GM19438 (cell line): Measurements from ENCODE around the gene SAP30BP.
"Not testable (repeated sequence)": the region's sequence is repeated elsewhere in the genome, so short reads cannot be mapped to it uniquely, and the experiment has no call there.

Experiments
- ATAC-seq: cut with Tn5 transposase; IDR thresholded peaks from one replicate; pipeline ENCODE4 v1.9.1; 2021; ENCODE audit warnings: low read depth; ENCODE audit not compliant: unreplicated experiment

SAP30BP gene

DNA sequence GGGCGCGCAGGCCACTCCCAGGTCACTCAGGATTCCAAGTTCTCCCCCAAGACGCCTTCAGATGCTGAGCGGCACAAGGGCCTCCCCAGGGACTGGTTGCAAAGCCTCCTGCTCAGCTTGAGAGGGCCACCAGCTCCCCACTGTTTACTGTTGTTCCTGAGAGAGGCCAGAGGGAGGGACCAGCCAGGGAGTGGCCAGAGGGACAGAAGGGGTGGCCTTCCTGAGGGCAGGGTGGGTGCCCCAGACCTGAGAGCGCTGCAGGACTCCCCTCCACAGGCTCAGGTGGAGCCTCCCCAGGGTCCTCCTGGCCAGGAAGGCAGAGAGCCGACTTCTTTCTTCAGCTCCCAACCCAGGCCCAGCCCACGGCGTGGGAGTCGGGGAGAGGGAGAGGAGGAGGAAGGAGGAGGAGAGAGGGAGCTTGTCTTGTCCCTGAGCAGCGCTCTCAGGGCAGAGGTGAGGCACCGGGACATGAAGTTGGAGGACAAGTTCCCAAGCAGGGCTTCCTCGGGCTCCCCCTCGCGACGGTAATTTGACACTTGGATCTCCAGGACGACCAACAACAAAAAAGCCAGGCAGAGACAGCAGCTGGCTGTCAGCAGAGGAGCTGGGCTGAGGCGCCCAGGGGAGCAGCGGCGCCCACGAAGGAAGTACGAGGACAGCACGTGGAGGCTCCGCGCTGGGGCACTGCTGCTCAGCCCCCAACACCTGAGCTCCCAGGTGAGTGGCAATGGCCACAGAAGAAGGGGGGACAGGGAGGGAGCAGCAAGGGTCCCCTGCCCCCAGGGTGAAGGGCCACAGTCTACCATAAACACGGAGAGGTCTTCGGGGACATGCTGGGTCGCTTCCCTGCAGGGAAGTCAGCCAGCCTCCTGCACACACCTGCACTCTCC, 33.4 kb upstream of the SAP30BP start:
- ATAC-seq, result no peak

DNA sequence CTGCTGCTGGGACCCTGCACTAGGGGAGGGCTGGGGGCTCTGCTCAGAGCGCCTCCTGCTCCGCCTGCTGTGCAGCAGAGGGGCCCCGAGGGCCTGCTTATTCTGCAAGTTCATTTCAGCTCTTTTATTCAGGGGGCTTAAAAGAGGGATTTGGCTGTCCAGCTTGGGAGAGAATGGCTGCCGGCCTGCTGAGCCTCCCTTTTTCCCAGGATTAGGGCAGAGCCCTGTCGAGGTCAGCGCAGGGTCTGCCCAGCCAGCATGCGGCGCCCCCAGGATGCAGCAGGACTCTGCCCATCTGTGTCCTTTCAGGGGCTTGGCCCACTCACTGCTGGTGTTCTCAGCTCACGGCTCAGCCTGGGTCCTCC, 32.8 kb upstream of the SAP30BP start:
- no peak for ATAC-seq

DNA sequence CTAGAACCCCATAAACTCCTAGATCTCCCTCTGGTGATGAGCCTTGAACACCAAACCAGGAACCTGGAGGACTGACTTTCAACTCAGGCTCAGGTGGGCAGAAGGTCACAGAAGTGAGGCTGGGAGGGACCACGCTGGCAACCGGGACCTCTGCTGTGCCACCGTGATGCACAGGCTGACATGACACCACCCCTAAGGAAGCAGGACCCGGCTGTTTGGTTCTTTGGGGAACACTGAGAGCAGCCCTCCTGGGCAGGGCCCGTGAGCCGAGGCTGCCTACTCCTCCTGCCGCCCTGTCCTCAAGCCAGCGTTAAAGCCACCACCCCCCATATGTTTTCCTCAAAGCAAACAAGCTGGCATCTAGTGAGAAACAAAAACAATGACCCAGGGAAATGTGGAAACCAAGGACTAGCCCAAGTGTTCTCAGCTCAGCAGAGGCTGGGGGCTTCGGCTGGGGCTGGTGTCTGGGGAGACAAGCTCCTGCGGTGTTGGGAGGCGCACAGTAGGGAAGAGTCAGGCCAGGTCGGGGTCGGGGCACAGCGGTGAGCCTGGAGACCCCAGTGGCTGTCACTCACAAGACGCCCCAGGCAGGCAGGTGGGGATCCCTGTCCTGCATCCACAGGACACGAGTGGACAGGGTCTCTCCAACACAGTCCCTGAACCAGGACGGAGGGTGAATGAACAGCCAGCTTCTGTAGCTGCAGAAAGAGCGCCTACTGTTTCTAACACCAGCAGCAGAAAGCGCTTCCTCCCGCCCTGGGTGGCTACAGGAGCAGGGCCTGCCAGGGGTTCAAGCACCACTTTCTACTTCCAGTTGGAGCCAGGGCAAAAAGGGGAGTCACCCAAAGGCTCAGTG, 32.2 kb upstream of the SAP30BP start:
- no peak for ATAC-seq

DNA sequence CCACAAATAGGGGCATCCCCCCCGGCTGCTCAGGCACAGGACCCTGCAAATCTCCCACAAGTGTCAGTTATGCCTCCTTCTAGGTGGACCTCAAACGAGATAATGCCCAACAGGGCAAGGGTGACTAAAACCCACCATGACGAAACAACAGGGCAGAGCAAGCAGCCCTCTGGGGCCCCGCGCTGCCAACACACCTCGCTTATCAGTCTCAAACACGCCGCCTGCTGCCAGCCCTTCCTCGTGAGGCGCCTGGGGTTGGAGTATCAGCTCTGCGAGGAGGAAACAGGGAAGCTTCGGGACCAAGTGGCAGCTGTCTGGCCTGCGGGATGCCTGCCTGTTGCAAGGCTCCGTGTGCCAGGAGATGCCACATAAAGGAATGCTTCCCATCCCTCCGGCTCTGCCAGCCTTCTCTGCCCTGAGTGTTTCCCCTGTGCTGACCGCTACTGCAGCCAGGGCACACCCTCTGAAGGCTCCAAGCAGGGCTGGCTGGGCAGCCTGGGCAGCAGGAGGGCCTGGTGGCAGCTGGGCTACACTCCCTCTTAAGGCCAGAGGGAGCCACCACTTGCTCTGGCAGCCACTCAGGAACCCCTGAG, 31.4 kb upstream of the SAP30BP start:
- ATAC-seq, result no peak

DNA sequence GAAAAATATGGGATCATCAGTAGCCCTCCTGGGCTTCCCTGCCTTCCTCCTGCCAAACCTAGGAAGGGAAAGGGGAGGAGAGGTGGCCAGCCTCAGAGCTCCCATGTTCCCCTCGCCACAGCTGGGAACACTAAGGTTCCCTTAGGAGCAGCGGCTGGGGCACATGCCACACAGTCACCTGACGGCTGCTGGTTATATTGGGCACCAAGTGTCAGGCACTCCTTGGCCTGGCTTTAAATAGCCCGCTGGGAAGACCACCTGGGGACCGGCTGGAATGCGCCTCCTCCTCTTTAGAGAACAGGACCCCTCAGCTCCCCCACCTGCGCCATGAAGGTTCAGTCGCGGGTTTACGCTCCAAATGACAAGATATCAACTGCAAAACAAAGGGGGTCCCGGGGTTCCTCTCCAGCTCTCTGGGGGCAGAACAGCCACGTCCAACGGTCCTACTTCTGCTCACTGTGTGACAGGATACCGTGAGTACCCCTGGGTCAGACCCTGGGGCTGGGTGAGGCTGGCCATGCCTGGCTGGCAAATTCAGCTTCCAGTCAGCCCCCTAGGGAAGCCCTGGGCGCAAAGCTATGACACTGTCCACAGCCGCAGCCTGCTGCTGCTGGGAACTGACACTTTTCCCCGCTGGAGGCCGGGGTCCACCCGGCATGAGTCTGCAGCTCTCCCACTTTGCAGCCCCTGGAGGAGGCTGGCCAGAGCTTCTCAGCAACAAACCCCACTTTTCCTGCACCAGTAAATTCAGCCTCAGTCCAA, 30.6 kb upstream of the SAP30BP start:
- ATAC-seq, result no peak

DNA sequence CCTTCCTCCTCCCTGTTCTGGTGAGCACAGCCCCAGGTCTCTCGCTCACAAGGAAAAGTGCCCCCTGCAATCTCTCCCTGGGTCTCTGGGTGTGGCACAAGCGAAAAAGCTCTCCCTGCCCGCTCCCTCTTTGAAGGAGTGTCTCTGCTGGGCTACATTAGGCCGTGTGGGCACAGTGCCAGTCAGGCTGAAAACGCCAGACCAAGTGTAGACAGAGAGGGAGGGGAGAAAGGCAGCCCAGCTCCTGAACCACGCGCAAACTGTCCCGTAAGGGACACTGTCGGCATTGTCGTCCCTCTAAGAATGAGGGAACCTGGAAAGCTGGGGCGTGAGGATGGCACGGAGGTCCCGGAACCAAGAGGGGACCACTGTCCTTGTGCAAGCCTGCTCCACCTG, 30.0 kb upstream of the SAP30BP start:
- ATAC-seq, result no peak

DNA sequence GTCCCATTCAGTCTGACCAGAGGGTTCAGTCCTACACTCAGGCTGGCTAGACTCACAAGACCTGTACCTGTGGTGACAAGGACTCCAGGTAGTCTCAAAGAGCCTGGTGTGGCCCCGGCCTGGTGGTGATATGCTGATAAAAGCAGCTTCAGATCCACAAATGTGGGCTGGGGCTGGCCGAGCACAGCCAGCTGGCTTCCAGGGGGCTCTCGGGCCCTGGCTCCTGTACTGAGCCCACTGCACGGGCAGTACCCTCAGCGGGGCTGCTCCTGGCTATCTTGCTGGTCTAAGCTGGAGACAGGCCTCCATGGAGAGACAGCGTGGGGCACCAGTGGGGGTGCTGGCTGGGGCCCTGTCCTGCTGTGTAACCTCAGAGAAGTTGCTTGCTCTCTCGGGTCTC, 29.6 kb upstream of the SAP30BP start:
- no peak for ATAC-seq

DNA sequence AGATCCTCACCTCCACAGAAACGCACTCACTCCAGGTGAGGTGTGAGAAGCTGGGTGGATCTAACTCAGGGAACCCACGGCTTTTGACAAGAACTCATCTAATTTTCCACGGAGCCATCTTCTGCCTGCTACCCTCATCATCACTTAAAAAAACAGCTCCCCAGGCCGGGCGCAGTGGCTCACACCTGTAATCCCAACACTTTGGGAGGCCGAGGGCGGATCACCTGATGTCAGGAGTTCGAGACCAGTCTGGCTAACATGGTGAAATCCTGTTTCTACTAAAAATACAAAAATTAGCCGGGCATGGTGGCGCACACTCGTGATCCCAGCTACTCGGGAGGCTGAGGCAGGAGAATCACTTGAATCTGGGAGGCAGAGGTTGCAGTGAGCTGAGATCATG, 29.1 kb upstream of the SAP30BP start:
- ATAC-seq, result not testable (repeated sequence)

DNA sequence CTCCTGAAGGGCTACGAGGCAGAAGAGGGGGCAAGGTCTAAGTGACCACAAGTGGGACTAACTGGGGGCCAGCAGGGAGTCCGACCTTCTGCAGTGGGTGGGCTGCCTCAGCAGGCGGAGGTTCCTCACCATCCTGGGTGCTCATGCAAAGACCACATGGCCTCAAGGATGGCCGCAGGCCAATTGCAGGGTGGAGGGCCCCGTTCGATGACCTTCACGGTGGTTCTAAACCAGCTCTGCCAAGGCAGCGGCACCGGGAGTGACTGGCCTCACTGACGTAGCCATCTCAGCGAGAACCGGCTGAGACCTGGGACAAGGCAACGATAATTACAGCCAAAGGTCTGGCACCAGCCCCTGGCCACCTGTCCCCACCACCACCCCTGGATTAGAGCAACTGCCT, 28.2 kb upstream of the SAP30BP start:
- no peak for ATAC-seq

DNA sequence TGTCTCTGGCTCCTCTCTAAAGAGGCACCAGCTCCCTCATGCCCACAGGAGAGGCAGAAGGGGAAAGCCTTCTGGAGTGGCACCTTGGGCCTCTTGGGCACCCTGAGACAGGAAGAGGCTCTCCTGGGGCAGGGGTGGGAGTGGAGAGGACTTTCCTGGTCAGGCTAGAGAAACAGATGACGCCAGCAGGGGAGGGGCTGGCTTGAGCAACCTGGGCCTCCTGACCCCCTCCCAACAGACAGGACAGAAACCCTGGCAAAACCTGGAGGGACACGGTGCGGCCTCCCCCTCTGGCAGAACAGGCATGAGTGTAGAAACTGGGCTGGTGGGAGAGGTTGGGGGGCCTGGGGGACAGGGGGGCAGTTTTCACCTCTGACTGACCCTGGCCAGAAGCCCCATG, 27.8 kb upstream of the SAP30BP start:
- ATAC-seq, result no peak

DNA sequence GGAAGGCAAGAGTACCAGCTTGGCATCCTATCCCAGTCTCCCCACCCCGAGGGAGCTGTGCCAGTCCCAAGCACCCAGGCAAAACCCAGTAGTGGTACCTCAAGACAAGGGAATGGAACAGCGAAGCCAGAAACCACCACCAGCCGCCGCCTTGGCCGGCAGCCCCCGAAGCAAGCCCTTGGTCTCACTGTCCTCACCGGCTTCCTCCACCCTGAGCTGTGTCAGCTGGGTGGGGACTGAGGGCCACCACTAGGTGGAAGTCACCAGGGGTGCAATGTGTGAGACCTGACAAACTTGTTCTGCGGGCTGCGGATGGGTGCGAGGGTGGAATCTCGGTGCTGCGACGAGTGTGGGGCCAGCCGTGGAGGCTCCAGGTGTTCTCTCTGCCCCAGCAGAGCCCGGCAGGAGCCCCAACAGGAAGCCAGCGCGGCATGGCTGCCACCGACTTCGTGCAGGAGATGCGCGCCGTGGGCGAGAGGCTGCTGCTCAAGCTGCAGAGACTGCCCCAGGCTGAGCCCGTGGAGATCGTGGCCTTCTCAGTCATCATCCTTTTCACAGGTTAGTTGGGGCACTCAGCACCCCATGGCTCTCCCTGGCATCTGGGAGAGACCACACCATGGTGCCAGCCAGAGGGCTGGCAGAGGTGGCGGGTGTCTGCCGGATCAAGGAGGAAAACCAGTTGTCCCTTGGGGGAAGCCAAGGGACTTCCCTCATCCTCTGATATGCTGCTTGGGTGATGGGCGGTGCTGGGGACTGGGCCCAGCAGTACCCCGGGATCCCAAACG, 27.2 kb upstream of the SAP30BP start:
- no peak for ATAC-seq

DNA sequence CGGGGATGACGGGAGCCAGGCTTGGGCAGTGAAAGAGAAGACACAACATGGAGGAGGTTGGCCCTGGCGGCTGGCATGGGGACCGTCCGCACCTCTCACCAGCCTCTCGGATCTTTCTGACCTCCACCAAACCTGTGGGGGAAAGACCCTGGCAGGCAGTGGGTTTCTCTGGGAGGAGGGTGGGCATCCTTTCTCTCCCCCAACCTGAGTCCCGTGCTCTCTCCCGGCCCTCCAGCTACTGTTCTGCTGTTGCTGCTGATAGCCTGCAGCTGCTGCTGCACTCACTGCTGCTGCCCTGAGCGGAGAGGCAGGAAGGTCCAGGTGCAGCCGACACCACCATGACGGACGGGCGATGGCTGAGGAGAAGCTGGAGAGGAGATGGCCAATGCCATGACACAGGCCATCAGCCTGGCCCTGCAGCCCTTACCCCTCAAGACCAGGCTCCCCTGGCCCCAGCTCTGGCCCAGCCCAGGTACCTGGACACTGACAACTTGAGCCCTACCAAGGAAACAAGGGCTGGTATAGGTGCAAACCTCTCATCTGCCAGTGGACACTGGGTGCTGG, 26.5 kb upstream of the SAP30BP start:
- no peak for ATAC-seq

DNA sequence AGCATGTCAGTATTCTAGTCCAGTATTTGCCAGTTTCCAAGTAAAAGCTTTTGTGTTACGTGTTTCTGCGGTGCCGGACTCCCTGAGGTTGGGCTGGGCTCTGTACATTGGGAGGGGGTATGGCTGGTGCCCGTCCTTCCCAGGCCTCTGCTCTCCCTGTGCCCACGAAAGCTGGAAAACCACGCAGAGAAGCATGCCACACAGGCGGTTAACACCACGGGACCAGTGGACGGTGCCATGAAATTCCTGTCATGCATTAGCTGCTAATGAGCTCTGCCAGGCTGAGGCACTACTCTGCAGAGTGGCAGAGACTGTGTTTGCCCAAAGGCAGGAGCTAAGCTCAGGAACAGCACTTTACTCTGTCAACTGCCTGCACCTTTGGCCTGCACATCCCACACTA, 25.8 kb upstream of the SAP30BP start:
- ATAC-seq, result no peak

DNA sequence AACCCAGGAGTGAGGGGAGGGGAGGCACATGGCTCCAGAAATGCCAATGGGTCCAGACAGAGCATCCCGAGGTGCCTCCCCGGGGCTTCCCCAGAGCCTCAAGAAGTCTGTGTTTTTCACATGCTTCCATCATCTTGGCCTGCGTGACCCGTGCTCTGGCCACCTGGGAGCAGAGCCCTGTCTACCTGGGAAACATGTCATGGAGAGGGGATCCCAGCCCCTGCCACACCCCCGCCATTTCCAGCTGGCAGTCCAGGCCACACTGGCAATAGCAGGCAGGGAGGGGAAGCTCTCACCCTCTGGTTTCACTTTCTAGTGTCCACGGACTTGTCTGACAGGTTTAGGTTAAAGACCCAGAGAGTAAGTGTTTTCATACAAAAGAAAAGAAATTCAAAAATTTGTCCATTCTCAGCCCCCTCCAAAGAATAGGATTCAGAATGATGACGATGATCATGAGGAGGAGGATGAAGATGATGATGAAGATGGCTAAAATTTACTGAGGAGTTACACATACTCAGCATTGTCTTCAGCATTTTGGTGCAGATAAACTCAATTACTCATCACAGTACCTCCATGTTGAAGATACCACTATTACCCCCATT, 24.9 kb upstream of the SAP30BP start:
- no peak for ATAC-seq

DNA sequence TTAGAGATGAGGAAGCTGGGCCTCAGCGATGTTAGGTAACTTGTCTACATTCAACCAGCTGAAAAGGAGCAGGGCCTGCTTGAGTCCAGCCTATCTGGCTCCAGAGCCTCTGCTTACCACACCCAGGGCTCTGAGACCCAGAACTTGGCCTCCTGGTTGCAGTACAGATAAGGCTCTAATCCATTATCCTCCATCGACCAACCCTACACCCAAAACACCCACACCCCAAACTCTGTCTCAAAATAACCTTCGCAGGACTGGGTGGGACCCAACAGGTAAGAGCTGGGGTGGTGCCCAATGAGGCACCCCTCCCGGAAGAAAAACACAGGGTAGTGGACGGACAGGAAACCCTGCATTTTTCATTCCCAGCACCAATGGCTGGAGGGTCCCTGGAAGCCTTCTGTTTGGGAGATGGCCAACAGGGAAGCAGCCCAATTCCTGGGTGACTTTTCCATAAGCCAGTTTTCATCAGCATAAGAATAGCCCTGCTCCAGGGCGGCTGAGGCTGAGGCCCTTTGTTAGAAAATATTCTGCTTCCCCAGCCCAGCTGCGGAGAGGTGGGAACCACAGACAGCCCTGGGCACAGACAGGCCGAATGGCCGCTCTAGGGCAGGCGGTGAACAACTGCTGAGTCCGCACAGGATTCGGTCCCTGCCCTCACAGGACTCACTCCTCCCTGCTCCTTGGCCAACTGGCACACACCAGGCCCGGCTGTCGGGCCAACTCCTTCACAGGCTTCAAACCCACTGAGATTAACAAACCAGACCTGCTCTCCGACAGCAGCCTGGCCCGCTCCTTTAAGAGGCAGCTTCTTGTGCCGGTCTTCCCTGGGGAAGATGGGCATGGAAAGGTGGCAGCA, 24.1 kb upstream of the SAP30BP start:
- ATAC-seq, result no peak

DNA sequence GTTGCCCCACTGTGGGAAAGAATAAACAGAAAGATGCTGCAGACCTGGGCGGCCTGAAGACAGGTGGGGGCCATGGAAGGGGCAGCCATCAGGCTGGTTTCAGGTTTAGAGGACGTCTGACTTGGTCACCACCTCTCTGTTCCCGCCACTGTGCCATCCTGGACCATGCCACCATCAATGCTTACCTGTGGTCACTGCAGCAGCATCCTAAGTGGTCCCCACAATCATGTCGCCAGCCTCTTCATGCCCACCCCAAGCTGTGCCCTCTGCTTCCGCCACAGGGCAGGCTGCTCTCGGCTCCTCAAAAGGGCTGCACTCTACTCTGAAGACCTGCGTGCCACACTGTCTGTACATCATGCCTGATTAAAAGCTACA, 23.5 kb upstream of the SAP30BP start:
- no peak for ATAC-seq

DNA sequence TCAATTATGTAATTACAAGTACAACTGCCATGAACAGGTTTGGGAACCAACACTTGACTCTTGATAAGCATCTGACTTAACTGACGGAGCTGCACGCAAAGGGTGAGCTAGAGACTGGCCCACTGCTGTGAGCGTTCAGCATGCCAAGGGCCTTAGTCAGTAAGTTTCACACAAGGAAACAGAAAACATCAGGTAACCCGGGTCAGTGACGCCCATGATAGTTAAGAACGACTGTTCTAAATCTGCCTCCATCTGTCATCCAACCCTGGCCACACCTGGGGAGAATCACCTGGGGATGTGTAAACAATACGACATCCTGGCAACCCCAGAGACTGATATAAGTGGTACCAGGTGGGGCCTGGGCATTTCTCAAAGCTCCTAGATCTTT, 21.6 kb upstream of the SAP30BP start:
- no peak for ATAC-seq

DNA sequence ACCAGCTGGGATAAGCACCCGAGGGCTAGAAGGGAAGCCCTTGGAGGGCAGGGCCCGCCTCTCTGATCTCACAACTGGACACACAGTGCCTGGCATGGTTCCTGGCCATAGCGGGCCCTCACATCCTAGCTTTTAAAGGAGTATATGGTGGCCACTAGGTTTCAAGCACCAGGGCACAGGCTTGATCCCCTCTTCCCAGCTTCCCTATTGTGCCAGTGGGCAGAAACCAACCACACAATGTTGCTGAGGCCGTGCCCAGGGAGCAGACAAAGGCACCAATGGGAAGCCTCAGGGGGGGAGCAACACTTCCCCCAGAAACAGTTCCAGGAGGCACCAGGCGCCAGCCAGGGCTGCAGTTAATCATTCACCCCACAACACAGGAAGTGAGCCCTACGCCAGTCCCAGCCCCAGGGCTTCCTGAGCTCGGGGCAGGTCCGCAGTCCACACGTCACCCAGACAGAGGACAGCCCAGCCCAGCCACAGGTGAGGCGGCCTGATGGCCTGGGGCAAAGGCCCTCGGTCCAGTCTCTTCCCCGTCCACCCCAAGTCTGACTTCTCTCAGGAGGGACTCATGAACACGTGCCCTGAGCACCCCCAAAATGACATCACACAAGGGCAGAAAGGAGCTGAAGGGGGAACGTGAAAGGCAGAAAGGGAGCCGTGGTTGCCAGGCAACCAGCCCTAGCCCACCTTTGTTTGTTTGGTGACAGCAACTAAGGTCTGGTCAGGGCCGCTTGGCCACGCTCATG, 21.1 kb upstream of the SAP30BP start:
- ATAC-seq, result peak; percentile 96
